GM19328 (cell line): ENCODE data around the gene FFAR1.

Experiments
- ATAC-seq: cut with Tn5 transposase; IDR thresholded peaks from one replicate; pipeline ENCODE4 v1.9.1; 2021; ENCODE audit warnings: mild to moderate bottlenecking, moderate library complexity; ENCODE audit not compliant: unreplicated experiment

Gene FFAR1, protein sequence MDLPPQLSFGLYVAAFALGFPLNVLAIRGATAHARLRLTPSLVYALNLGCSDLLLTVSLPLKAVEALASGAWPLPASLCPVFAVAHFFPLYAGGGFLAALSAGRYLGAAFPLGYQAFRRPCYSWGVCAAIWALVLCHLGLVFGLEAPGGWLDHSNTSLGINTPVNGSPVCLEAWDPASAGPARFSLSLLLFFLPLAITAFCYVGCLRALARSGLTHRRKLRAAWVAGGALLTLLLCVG (N-terminal part only)

DNA sequence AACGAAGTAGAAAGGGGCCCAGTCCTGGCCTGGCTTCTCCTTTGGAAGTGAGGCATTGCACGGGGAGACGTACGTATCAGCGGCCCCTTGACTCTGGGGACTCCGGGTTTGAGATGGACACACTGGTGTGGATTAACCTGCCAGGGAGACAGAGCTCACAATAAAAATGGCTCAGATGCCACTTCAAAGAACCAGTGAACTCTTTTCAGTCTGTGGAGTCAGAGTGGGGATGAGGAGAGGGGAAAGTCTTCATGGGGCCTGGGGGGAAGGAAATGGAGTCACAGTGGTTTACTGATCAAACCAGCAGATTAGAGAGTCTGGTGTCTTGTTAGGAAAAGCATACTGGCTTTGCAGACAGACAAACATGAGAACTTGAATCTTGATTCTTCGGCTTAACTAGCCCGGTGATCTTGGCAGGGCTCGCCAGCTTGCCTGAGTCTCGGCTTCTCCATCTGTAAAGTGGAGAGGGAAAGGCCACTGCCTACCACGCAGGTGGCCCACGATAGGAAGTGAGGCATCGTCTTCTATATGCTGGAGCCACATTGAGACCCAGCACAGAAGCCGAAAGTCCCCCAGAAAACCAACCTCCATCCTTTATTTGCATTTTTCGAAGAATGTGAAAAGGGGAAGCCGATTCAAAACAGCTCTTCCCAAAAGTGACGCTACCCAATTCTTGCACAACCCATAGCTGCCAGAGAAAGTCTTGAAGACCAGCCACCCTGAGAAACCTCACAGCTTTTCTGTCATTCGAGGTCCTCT, at the start of gene FFAR1:
Gene FFAR1 (plus strand): TSS at position 732 of the 759 bp plus-strand sequence. CDS start 3,650 bp downstream, outside the sequence.
- no peak for ATAC-seq

DNA sequence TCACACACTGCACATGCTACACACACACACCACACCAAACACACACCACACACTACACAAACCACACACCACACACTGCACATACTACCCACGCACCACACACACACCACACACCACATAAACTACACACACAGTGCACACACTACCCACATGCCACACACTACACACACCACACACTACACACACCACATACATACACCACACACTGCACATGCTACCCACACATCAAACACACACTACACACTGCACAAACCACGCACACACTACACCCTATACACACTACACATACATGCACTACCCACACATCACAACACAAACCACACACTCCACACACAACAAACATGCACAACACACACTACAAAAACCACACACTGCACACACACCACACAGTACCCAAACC, 49.8 kb upstream of the FFAR1 start:
- no peak for ATAC-seq

DNA sequence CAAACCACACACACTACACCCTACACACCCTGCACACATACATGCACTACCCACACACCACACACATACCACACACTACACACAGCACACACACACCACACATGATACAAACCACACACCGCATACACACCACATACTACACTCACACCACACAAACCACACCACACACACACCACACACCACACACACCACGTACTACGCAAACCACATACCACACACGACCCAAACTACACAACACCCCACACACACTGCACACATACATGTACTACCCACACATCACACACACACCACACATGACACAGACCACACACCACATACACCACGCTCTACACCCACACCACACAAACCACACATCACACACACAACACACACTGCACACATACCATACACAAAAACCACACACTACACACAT, 49.1 kb upstream of the FFAR1 start:
- no peak for ATAC-seq

DNA sequence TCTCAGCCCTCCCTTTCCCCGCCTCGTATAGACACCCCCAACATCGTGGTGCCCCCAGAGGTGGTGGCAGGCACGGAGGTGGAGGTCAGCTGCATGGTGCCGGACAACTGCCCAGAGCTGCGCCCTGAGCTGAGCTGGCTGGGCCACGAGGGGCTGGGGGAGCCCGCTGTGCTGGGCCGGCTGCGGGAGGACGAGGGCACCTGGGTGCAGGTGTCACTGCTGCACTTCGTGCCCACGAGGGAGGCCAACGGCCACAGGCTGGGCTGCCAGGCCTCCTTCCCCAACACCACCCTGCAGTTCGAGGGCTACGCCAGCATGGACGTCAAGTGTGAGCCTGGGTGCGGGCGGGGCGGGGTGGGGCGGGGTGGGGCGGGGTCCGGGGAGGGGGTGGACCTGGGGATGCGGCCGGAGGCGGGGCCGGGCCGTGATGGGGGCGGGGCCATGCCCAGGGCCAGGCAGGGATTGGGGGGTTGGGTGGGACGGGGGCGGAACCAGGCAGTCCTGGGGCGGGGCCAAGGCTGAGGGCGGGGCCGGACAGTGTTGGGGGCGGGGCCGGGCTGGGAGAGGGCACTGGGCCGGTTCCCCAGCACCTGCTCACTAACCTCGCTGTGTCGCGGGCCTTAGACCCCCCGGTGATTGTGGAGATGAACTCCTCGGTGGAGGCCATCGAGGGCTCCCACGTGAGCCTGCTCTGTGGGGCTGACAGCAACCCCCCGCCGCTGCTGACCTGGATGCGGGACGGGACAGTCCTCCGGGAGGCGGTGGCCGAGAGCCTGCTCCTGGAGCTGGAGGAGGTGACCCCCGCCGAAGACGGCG, 48.0 kb upstream of the FFAR1 start:
- ATAC-seq, result no peak

DNA sequence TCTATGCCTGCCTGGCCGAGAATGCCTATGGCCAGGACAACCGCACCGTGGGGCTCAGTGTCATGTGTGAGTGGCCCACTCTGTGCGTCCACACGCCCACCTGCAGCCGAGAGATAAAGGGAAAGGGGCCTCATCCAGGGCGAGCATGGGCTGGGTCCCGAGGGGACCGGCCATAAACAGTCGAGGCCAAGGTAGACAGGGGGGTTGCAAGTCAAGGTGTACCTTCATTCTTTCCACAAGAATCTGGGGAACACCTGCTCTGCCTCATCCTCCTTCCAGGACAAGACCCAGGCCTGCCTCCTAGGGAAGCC, 47.4 kb upstream of the FFAR1 start:
- ATAC-seq, result no peak

DNA sequence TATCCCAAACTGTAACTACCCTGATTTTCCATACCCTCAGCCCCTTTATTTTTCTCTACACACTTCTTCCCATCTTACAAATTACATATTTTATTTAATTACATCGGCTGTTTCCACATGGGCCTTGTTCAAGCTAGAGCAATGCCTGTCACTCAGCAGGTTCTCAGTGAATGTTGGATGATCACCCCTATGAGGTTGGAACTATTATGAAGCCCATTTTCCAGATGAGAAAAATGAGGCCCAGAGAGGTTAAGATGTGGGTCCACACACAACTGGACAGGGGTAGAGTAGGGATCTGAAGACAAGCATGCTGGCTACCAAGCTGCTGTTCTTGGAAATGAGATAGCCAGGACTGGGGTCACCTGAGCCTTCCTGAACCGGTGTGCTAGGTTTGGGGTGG, 45.7 kb upstream of the FFAR1 start:
- ATAC-seq, result no peak

DNA sequence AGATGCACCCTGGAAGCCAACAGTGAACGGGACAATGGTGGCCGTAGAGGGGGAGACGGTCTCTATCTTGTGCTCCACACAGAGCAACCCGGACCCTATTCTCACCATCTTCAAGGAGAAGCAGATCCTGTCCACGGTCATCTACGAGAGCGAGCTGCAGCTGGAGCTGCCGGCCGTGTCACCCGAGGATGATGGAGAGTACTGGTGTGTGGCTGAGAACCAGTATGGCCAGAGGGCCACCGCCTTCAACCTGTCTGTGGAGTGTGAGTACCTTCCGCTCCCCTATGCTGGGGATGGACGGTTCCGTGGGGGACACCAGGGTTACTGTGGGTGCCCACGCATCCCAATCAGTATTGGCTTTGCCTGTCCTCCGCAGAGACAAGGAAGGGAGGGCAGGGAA, 45.3 kb upstream of the FFAR1 start:
- ATAC-seq, result no peak

DNA sequence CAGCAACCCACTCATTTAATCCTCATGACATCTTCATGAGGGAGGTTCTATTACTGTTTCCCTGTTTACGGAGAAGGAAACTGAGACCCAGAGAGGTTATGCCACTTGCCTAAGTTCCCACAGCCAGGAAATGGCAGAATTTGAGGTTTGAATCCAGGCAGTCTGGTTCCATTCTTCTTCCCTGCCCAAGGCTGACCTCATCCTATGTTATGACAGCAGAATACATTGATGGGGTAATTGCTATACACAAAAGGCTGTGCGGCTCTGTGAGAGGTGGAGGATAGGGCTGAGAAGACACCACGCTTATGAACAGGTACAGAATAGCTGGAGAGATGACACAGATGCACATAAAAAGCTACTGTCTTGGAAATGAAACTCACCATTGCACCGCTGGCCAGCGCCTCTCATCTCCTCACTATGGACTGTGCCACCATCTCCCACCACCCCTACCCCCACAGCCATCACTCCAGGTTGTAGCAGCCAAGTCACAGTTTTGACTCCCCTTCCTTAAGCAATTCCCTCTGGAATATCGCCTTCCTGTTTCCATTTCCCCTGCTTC, 44.3 kb upstream of the FFAR1 start:
- ATAC-seq, result no peak

DNA sequence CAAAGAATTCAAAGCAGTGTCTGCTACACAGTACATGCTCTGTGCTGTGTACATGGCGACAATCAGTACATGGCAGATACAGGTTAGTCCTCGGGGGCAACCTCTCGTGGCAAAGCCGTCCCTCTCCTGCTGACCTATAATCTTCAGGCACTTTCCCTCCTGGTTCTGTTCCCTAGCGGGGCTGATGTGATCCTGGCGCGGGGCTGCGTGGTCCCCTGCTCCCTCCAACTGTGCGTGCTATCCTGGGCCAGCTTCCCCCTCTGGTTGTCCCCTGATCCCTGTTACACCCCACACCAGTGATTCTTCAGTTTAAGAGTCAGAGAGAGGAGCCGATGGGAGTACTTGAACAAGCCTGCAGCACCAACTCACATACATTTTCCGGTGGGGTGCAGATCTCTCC, 43.7 kb upstream of the FFAR1 start:
- no peak for ATAC-seq

DNA sequence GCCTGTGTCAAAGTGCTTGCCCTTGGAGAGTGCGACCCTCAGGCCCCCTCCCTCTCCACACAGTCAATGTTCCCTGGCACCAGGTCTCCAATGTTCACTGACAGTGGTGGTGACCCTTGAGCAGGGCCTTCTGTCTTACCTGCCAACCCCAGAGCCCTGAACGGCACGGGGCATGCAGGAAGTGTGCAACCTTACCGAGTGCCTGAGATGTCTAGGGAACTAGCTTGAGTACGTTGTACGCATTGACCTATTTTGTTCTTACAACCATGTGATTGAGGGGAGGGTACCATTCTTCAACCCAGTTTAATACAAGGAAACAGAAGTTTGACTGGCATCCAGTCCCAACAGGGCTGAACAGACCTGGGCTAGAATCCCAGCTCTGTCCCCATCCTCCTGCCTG, 42.5 kb upstream of the FFAR1 start:
- ATAC-seq, result no peak

DNA sequence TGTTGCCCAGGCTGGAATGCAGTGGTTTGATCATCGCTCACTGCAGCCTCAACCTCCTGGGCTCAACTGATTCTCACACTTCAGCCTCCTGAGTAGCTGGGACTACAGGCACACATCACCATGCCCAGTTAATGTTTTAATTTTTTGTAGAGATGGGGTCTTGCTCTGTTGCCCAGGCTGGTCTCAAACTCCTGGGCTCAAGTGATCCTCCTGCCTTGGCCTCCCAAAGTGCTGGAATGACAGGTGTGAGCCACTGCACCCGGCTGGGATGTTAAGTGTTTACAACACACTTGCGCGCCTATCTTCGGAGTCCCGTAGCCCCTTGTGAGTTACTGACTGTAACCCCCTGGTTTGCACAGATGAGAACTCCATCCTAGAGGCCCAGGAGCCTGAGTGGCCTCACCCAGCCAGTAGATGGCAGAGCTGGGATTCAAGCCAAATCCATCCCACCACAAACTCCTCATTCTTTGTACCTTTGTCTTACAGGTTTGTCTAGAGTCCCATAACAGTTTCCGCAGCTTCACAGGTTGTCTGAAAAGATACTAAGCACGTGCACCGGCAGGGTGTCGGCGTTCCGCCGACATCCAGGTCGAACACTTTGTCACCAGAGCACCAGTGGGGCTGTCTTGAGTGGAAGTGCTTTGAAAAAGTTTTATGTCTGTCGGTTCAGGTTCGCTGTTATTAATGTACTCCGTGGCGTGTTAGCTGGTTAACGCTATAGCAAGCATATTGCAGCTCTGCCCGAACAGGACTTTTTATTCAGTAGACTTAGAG, 41.0 kb upstream of the FFAR1 start:
- no peak for ATAC-seq

DNA sequence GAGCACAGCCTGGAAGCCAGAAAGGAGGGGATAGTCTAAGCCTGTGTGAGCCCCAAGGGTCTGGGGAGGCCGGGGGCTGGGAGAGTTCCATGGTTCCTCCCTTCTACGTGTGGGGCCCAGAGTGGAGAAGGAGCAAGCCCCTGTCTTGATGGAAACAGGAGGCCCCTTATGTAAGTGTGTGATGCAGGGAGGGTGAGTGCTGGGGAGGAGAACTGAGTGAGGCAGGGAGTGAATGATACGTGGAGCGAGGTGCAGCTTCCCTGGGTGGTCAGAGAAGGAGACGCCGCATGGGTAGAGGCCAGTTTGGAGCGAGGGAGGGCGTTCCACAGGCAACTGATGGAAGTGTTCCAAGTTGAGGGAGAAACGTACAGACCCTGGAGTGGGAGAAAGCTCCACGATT, 39.8 kb upstream of the FFAR1 start:
- no peak for ATAC-seq

DNA sequence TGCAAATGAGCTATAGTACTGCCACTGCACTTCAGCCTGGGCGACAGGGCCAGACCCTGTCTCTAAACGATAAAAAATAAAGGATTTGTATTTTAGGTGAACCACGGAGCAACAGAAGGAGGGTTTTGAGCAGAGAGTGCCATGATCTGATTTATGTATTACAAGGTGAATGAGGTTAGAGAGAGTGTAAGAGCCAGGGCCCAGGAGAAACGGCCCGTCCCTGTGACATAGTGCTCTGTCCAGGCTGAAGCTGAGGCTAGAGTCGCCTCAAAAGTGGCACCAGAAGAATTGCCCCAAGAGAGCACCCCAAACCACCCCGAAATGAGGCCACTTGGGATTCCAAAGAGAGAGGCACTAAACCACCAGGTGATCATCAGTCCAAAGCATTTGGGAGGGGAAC, 38.8 kb upstream of the FFAR1 start:
- ATAC-seq, result no peak

DNA sequence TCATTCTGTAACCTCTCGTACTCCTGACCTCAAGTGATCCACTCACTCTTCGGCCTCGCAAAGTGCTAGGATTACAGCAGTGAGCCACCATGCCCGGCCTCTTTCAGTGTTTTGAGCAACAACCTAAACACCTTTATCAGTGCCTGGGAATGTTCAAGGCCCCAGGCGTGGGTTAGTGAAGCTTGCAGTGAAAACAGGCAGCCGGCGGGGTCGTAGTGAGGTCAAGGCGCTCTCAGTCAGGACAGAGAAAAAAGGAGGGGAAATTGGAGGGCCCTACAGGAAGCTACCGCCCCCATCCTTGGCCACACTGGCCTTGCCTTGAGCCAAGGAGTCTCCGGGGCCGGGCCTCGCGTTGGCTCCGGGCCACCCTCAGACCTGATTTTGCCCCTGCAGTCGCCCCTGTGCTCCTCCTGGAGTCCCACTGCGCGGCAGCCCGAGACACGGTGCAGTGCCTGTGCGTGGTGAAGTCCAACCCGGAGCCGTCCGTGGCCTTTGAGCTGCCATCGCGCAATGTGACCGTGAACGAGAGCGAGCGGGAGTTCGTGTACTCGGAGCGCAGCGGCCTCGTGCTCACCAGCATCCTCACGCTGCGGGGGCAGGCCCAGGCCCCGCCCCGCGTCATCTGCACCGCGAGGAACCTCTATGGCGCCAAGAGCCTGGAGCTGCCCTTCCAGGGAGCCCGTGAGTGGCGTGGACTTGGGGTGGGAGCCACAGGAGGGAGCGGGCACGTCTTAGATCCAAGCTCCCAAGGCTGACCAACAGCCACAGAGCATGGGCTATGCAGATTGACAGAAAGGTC, 38.0 kb upstream of the FFAR1 start:
- ATAC-seq, result no peak

DNA sequence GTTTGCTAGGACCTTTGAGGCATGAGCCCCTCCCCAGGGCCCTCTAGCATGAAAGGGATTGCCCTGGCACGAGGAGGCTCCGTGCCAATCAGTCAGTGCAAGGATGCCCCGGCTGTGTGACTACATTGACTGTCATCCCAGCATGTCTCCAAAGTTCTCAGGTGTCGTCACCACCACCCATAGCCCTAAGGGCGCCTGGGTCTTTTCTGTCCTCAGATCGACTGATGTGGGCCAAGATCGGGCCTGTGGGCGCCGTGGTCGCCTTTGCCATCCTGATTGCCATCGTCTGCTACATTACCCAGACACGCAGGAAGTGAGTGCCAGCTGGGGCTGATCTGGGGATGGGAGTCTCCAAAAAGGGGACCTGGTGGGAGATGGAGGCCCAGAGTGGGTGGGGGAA, 37.4 kb upstream of the FFAR1 start:
- ATAC-seq, result no peak

DNA sequence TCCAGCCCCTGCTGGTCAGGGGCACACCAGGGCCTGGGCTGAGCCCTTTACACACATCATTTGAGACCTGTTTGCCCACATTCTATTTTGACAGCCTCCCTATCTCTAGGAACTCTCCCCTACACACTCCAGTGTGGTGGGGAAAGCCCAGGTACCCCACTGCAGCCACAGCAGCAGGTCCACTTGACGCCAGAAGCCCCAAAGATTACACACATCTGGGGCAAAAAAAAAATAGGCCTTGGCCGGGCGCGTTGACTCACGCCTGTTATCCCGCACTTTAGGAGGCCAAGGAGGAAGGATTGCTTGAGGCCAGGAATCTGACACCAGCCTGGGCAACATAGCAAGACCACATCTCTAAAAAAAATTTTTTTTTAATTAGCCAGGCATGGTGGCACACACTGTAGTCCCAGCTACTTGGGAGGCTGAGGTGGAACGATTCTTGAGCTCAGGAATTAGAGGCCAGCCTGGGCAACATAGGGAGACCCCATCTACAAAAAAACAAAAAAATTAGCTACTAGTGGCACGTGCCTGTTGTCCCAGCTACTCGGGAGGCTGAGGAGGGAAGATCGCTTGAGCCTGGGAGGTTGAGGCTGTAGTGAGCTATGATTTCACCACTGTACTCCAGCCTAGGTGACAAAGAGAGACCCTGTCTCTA, 36.8 kb upstream of the FFAR1 start:
- ATAC-seq, result no peak

DNA sequence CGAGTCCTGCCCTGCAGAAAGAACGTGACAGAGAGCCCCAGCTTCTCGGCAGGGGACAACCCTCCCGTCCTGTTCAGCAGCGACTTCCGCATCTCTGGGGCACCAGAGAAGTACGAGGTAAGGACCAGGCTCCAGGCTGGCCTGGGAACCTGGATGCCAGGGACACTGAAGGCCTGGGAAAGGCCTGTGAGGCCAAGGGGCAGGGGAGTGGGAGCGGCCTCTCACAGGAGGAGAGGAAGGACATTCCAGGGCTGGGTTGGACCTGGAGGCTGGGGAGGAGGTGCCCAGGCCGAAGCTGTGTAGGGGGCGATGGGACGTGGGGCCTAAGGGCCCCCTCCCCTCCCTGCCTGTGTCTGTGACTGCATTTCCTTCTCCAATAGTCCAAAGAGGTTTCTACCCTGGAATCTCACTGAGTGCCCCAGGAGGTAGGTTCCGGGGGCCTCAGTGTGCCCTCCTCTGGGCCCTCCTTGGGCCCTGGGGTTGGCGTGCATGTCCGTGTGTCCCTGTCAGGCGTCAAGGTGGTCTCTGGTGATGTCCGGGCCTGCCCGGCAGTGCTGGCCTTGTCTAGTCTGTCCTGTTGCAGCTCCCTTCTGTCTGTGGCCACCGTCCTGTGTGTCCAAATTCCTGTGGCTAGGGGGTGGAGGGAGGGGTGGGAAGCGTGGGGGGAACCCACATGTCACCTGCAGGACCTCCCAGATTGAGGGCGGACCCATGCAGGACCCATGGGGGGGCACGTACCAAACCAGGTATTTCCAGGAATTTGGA, 35.6 kb upstream of the FFAR1 start:
- no peak for ATAC-seq

DNA sequence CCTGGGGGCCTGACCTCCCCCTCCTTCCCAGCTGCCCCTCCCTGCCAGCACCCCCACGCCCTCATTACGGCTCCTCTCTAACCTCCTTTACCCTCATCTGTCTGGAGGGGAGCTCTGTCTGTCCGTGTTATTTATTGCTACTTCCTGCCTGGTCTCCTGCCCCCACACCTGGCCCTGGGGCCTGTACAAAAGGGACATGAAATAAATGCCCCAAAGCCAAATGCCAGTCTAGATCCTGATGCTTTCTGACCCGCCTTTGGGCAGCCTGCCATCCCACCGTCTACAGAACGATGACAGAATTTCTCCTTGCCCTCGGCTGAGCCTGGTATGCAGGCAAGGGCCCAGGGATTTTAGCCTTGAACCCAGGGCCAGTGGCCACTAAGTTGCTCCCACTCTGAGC, 34.1 kb upstream of the FFAR1 start:
- no peak for ATAC-seq

DNA sequence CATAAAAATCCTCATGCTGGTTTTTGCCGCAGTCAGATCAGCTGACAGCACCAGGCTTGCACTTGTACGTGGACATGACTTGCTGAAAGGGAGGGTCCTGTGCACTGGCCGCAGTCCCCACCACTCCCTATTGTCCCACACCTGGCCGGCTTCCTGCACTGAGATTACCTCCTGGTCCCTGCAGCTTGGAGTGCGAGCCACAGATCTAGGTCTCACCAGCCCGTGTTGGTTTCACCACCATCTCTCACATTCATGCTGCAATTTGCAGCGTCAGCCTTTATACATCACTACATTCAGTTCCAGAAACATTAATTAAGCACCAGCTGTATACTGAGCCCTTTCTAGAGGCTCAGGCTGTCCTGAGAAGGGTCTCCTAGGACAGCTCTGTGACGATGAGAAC, 33.7 kb upstream of the FFAR1 start:
- no peak for ATAC-seq
